ENCODE measurements around the gene SLC9A2.

GRCh38 chr2:102674836-102675235 lies 55.5 kb downstream of the SLC9A2 start:
- TF ChIP-seq CTCF (IDR thresholded peaks at IDR 0.05) (no peak), POLR2AphosphoS5 (IDR thresholded peaks at IDR 0.05) (no peak)
